ENCODE measurements around the gene HORMAD2. TPM values are rescaled to one million over a fixed set of nuclear protein-coding genes. Genes with fewer than 3 reads are reported as not detected.

HORMAD2 gene
- total and polyA plus RNA-seq, 9 of the 15 experiments (the other 6 are each of a cell fraction or from before 2014, with no cell fraction given), result not detected

DNA sequence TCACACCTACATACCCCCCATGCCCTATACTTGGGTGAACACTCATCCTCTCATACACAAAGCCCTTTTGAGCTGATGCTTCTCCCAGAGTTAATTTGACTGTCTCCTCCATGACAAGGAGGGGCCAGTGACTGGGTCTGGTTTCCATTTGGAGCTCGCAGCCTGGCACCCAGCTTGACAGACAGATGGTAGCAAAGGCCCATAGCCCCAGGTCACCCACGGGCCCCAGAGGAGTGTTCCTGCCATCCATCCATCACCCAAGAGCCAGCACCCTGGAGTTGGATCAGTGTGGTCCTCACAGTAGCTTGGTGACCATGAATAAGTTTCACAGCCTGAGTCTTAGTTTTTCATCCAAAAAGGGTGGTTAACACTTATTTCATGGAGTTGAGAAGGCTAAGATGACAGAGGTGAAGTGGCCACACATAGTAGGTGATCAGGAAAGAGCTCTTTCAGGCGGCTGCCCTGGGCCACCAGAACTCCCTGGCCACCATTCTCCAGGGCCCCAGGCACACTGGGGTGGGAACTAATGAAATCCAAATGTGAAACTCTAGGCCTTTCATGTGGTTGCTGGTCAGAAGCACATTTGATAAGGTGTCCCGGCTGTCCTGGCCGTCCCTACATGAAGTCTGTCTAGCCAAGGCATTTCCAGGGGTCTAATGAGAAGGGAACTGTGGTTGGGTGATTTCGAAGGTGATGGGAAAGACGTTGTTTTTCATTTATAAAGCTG is 123.9 kb downstream of the HORMAD2 start (continued):
- TF ChIP-seq, protein P1, sequence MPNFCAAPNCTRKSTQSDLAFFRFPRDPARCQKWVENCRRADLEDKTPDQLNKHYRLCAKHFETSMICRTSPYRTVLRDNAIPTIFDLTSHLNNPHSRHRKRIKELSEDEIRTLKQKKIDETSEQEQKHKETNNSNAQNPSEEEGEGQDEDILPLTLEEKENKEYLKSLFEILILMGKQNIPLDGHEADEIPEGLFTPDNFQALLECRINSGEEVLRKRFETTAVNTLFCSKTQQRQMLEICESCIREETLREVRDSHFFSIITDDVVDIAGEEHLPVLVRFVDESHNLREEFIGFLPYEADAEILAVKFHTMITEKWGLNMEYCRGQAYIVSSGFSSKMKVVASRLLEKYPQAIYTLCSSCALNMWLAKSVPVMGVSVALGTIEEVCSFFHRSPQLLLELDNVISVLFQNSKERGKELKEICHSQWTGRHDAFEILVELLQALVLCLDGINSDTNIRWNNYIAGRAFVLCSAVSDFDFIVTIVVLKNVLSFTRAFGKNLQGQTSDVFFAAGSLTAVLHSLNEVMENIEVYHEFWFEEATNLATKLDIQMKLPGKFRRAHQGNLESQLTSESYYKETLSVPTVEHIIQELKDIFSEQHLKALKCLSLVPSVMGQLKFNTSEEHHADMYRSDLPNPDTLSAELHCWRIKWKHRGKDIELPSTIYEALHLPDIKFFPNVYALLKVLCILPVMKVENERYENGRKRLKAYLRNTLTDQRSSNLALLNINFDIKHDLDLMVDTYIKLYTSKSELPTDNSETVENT (CRISPR knock-in tag; IDR thresholded peaks at IDR 0.05), result no peak
- TF ChIP-seq SUPT5H (IDR thresholded peaks at IDR 0.05) (no peak), CSDE1 (IDR thresholded peaks at IDR 0.05) (no peak), STAT5A (IDR thresholded peaks at IDR 0.05; ENCODE audit: borderline replicate concordance, low read length) (no peak), HNRNPK (IDR thresholded peaks at IDR 0.05; ENCODE audit: low read depth, low read length, poor library complexity, severe bottlenecking) (no peak)
- TF ChIP-seq, protein P2, sequence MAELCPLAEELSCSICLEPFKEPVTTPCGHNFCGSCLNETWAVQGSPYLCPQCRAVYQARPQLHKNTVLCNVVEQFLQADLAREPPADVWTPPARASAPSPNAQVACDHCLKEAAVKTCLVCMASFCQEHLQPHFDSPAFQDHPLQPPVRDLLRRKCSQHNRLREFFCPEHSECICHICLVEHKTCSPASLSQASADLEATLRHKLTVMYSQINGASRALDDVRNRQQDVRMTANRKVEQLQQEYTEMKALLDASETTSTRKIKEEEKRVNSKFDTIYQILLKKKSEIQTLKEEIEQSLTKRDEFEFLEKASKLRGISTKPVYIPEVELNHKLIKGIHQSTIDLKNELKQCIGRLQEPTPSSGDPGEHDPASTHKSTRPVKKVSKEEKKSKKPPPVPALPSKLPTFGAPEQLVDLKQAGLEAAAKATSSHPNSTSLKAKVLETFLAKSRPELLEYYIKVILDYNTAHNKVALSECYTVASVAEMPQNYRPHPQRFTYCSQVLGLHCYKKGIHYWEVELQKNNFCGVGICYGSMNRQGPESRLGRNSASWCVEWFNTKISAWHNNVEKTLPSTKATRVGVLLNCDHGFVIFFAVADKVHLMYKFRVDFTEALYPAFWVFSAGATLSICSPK (IDR thresholded peaks at IDR 0.05; ENCODE audit: borderline replicate concordance), result no peak

- no peaks in the 10 kb centered on the region for H3K9me1 ChIP-seq (ENCODE audit: control insufficient read depth, insufficient read depth, low read length)
- WGBS (ENCODE audit: insufficient coverage, low coverage, missing lambda C conversion rate), result 81% methylated on average over 10 of the region's 10 CpGs
- no peaks in the 10 kb centered on the region for H3K27me3 ChIP-seq (ENCODE audit: control insufficient read depth in 2 of 2, insufficient read depth in 2 of 2, low read length in 2 of 2)
- no peak overlapping the region for H3K4me2 ChIP-seq (ENCODE audit: insufficient read depth, low read length)
- ChIA-PET CTCF (ENCODE audit: low intra/inter-chr PET ratio) (no interaction called here), POLR2A (interaction anchor here (1.1 to 1.4 kb wide), 2 partner anchors 10 kb away, joined by 4 read pairs; no protein-coding TSS in a partner anchor)
- in situ Hi-C loops (cut with MboI), result no loop called here
- H3K79me2 ChIP-seq (ENCODE audit: control insufficient read depth, insufficient read depth, low read length), result no peaks in the 10 kb centered on the region
- peaks cover 21 to 22% of the 10 kb centered on the region in 2 experiments for H3K4me1 ChIP-seq (replicated peaks in 1 of 2; ENCODE audit: control insufficient read depth in 2 of 2, insufficient read depth in 2 of 2, low read length in 2 of 2)
- ATAC-seq (no peak), DNase-seq (ENCODE audit: extremely low read depth in 1 of 4, low spot score in 3 of 4) (no peak), FAIRE-seq (no peak)
- no peak overlapping the region for H3K27ac ChIP-seq (ENCODE audit: extremely low read depth, low read depth, low read length)
- no peaks in the 10 kb centered on the region for H4K20me1 ChIP-seq (replicated peaks; ENCODE audit: control insufficient read depth, insufficient read depth, low read length)
- H2AFZ ChIP-seq (ENCODE audit: low read depth, low read length), result no peak overlapping the region
- BruUV-seq (replicated peaks), result no TSS peak
- no peak overlapping the region for H3K9ac ChIP-seq (ENCODE audit: insufficient read depth in 1 of 2, low read depth in 2 of 2, low read length in 2 of 2)
- H3K36me3 ChIP-seq (ENCODE audit: control insufficient read depth, insufficient read depth, low read length), result no peaks in the 10 kb centered on the region
- intact Hi-C loops (cut with micrococcal nuclease), result no loop called here
- H3K4me3 ChIP-seq, result no peak overlapping the region
- peaks cover 4% of the 10 kb centered on the region; the same call in 1 of the 2 replicates for H3K9me3 ChIP-seq (replicated peaks; ENCODE audit: control insufficient read depth, insufficient read depth, low read depth, low read length)
- no peak for TF ChIP-seq ZNF583 (CRISPR knock-in tag; IDR thresholded peaks at IDR 0.05)
- no peak for TF ChIP-seq MBD2 (IDR thresholded peaks at IDR 0.05; ENCODE audit: borderline replicate concordance, low read depth)
- no peak for TF ChIP-seq HNRNPH1 (optimal IDR thresholded peaks at IDR 0.05; ENCODE audit: low read depth, low read length)
- TF ChIP-seq, protein P3, sequence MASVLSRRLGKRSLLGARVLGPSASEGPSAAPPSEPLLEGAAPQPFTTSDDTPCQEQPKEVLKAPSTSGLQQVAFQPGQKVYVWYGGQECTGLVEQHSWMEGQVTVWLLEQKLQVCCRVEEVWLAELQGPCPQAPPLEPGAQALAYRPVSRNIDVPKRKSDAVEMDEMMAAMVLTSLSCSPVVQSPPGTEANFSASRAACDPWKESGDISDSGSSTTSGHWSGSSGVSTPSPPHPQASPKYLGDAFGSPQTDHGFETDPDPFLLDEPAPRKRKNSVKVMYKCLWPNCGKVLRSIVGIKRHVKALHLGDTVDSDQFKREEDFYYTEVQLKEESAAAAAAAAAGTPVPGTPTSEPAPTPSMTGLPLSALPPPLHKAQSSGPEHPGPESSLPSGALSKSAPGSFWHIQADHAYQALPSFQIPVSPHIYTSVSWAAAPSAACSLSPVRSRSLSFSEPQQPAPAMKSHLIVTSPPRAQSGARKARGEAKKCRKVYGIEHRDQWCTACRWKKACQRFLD (CRISPR knock-in tag; IDR thresholded peaks at IDR 0.05), result no peak
- TF ChIP-seq, protein P4, sequence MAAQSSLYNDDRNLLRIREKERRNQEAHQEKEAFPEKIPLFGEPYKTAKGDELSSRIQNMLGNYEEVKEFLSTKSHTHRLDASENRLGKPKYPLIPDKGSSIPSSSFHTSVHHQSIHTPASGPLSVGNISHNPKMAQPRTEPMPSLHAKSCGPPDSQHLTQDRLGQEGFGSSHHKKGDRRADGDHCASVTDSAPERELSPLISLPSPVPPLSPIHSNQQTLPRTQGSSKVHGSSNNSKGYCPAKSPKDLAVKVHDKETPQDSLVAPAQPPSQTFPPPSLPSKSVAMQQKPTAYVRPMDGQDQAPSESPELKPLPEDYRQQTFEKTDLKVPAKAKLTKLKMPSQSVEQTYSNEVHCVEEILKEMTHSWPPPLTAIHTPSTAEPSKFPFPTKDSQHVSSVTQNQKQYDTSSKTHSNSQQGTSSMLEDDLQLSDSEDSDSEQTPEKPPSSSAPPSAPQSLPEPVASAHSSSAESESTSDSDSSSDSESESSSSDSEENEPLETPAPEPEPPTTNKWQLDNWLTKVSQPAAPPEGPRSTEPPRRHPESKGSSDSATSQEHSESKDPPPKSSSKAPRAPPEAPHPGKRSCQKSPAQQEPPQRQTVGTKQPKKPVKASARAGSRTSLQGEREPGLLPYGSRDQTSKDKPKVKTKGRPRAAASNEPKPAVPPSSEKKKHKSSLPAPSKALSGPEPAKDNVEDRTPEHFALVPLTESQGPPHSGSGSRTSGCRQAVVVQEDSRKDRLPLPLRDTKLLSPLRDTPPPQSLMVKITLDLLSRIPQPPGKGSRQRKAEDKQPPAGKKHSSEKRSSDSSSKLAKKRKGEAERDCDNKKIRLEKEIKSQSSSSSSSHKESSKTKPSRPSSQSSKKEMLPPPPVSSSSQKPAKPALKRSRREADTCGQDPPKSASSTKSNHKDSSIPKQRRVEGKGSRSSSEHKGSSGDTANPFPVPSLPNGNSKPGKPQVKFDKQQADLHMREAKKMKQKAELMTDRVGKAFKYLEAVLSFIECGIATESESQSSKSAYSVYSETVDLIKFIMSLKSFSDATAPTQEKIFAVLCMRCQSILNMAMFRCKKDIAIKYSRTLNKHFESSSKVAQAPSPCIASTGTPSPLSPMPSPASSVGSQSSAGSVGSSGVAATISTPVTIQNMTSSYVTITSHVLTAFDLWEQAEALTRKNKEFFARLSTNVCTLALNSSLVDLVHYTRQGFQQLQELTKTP (IDR thresholded peaks at IDR 0.05; ENCODE audit: low read depth in 1 of 2, partially characterized antibody in 2 of 2), result no peak
Measured at GRCh38 chr22:30204742-30205111, 124.5 kb downstream of the HORMAD2 start.
